Fibroblast of lung (primary cell): ENCODE measurements around the gene ACAA1. TPM values are rescaled to one million over a fixed set of nuclear protein-coding genes. Genes with fewer than 3 reads are reported as not detected.

ENCODE experiments used
- DNase-seq, 2 donors: peaks; one replicate each; pipeline versions ENCODE4 v3.0.0 to v3.0.0-alpha.2; 2010; ENCODE audit warnings: low read depth in 2 of 2
- H2AFZ ChIP-seq: 2 replicates; pipeline ENCODE4 v1.5.1; 2012; ENCODE audit warnings: low read length, control low read depth, inconsistent platforms
- H3K27ac ChIP-seq: 2 replicates; pipeline ENCODE4 v1.5.1; 2011; ENCODE audit warnings: low read length, control low read depth; ENCODE audit not compliant: insufficient read depth
- H3K27me3 ChIP-seq: 2 replicates; pipeline ENCODE4 v1.5.1; 2011; ENCODE audit warnings: mild to moderate bottlenecking, low read length; ENCODE audit not compliant: control insufficient read depth, insufficient read depth
- H3K36me3 ChIP-seq: 2 replicates; pipeline ENCODE4 v1.5.1; 2011; ENCODE audit warnings: low read length; ENCODE audit not compliant: control insufficient read depth, insufficient read depth
- H3K4me1 ChIP-seq: 2 replicates; pipeline ENCODE4 v1.5.1; 2011; ENCODE audit warnings: low read length; ENCODE audit not compliant: control insufficient read depth, insufficient read depth; ENCODE audit errors: extremely low read depth
- H3K4me2 ChIP-seq: 2 replicates; pipeline ENCODE4 v1.5.1; 2011; ENCODE audit warnings: low read length, control low read depth; ENCODE audit not compliant: insufficient read depth; ENCODE audit errors: extremely low read depth
- H3K4me3 ChIP-seq, 4 experiments: fragments of 200-600 bp in 1 of 4; sonication (generic) in 1 of 4; replicated peaks in 1 of 4; 2 replicates each; pipeline ENCODE4 v1.5.1; 2011 to 2016; ENCODE audit warnings: low read length in 4 of 4, low read depth in 3 of 4, mild to moderate bottlenecking in 3 of 4, control low read depth in 2 of 4, inconsistent platforms in 1 of 4, mixed read lengths in 1 of 4; ENCODE audit not compliant: insufficient read depth in 1 of 4; ENCODE audit errors: control extremely low read depth in 1 of 4
- H3K79me2 ChIP-seq: 2 replicates; pipeline ENCODE4 v1.5.1; 2012; ENCODE audit warnings: mild to moderate bottlenecking, low read length, inconsistent platforms; ENCODE audit not compliant: control insufficient read depth, insufficient read depth
- H3K9ac ChIP-seq: 2 replicates; pipeline ENCODE4 v1.5.1; 2011; ENCODE audit warnings: mild to moderate bottlenecking, low read length, control low read depth; ENCODE audit not compliant: insufficient read depth
- H3K9me3 ChIP-seq: 2 replicates; pipeline ENCODE4 v1.5.1; 2012; ENCODE audit warnings: low read depth, low read length; ENCODE audit not compliant: control insufficient read depth, insufficient read depth
- H4K20me1 ChIP-seq: 2 replicates; pipeline ENCODE4 v1.5.1; 2011; ENCODE audit warnings: low read length; ENCODE audit not compliant: control insufficient read depth, insufficient read depth; ENCODE audit errors: extremely low read depth
- CTCF ChIP-seq, 2 donors: IDR thresholded peaks in 1 of 2; conservative IDR thresholded peaks in 1 of 2; 1 replicate in 1 of 2; 2 replicates in 1 of 2; pipeline ENCODE4 v1.5.1; 2011 to 2012; ENCODE audit warnings: low read length in 2 of 2, control low read depth in 1 of 2, inconsistent platforms in 1 of 2, low read depth in 1 of 2, mild to moderate bottlenecking in 1 of 2
- EZH2 ChIP-seq: IDR thresholded peaks from 2 replicates; pipeline ENCODE4 v1.5.1; 2012; ENCODE audit warnings: low read length, control low read depth, mild to moderate bottlenecking; ENCODE audit errors: missing control alignments
- polyA plus RNA-seq, 2 donors: library from polyadenylated mRNA; depleted of rRNA in 1 of 2; stranded (reverse) in 1 of 2; unstranded in 1 of 2; fragments of >200 nt; gene quantifications; 2 replicates each; pipeline ENCODE4 v1.2.1, GENCODE V29; 2011 to 2012; ENCODE audit warnings: missing spikeins in 1 of 2
- total RNA-seq: library from RNA; depleted of rRNA; stranded (reverse); fragments of >200 nt; gene quantifications from 2 replicates; pipeline ENCODE4 v1.2.1, GENCODE V29; 2014

The ACAA1 gene
- total and polyA plus RNA-seq, 2 donors (not counting 1 experiment from before 2014, with no cell fraction given) = 40.6 to 41.0 TPM

GRCh38 chr3:38165722-38166387 is 28.9 kb upstream of the ACAA1 start:
- peak overlapping the region; percentile 85 to 94 (median 90) for H3K4me3 ChIP-seq
- DNase-seq = peak in 1 of 2 donors; percentile 11

GRCh38 chr3:38164952-38165721 is 28.2 kb upstream of the ACAA1 start, which contains the start of gene OXSR1:
Gene OXSR1 (plus strand): TSS chr3:38165537. CDS start chr3:38165877, 340 bp downstream.
- peak within 1 kb of the TSS; percentile 76 for H3K4me2 ChIP-seq
- H3K36me3 ChIP-seq = no peaks in the 10 kb centered on the region
- no peaks in the 10 kb centered on the region for H3K9me3 ChIP-seq
- peak within 1 kb of the TSS; percentile 85 to 94 (median 90) for H3K4me3 ChIP-seq
- no peaks in the 10 kb centered on the region for H4K20me1 ChIP-seq
- H3K27me3 ChIP-seq = no peaks in the 10 kb centered on the region
- H3K79me2 ChIP-seq = peaks cover 46% of the 10 kb centered on the region
- TF ChIP-seq CTCF (conservative IDR thresholded peaks at IDR 0.05 in 1 of 2, IDR thresholded peaks at IDR 0.05 in 1 of 2; ENCODE audit: low read depth in 1 of 2, low read length in 2 of 2) = no peak
- no peak for TF ChIP-seq EZH2
- H3K4me1 ChIP-seq = peaks cover 11% of the 10 kb centered on the region
- peak within 1 kb of the TSS; percentile 97 for H3K9ac ChIP-seq
- DNase-seq = peak; percentile 100
- peak within 1 kb of the TSS; percentile 99 for H3K27ac ChIP-seq
- H2AFZ ChIP-seq = peak within 1 kb of the TSS; percentile 99

More at GRCh38 chr3:38165722-38166387, 28.9 kb upstream of the ACAA1 start:
- TF ChIP-seq CTCF (conservative IDR thresholded peaks at IDR 0.05 in 1 of 2, IDR thresholded peaks at IDR 0.05 in 1 of 2; ENCODE audit: low read depth in 1 of 2, low read length in 2 of 2) (no peak), EZH2 (no peak)
- Histone ChIP-seq H3K27me3 (no peaks in the 10 kb centered on the region), H3K36me3 (no peaks in the 10 kb centered on the region), H4K20me1 (no peaks in the 10 kb centered on the region), H3K27ac (peak overlapping the region; percentile 99), H3K9ac (peak overlapping the region; percentile 97), H3K9me3 (no peaks in the 10 kb centered on the region), H2AFZ (peak overlapping the region; percentile 70), H3K4me2 (peak overlapping the region; percentile 44), H3K4me1 (peaks cover 11% of the 10 kb centered on the region), H3K79me2 (peaks cover 53% of the 10 kb centered on the region)

- Histone ChIP-seq H3K4me2 (peak overlapping the region; percentile 76), H3K9ac (peak overlapping the region; percentile 68), H3K4me1 (peaks cover 9% of the 10 kb centered on the region), H2AFZ (peak overlapping the region; percentile 81), H3K4me3 (peak overlapping the region; percentile 85 to 94 (median 88)), H3K27ac (peak overlapping the region; percentile 99), H3K79me2 (peaks cover 41% of the 10 kb centered on the region), H3K9me3 (no peaks in the 10 kb centered on the region), H3K36me3 (no peaks in the 10 kb centered on the region), H3K27me3 (no peaks in the 10 kb centered on the region), H4K20me1 (no peaks in the 10 kb centered on the region)
- TF ChIP-seq EZH2 (no peak), CTCF (conservative IDR thresholded peaks at IDR 0.05 in 1 of 2, IDR thresholded peaks at IDR 0.05 in 1 of 2; ENCODE audit: low read depth in 1 of 2, low read length in 2 of 2) (no peak)
- no peak for DNase-seq
Observed at GRCh38 chr3:38164643-38164951, 27.7 kb upstream of the ACAA1 start.
